GM18858 (cell line): ENCODE measurements around the gene CARNS1.

Experiments used
- ATAC-seq: cut with Tn5 transposase; IDR thresholded peaks from one replicate; pipeline ENCODE4 v1.9.1; 2021; ENCODE audit not compliant: unreplicated experiment

CARNS1 gene

GRCh38 chr11:67415501-67416304 lies at the start of gene CARNS1:
Gene CARNS1, plus strand, starts transcription at chr11:67415678. Its CDS starts 522 bp downstream, at chr11:67416200.
- ATAC-seq = no peak

DNA sequence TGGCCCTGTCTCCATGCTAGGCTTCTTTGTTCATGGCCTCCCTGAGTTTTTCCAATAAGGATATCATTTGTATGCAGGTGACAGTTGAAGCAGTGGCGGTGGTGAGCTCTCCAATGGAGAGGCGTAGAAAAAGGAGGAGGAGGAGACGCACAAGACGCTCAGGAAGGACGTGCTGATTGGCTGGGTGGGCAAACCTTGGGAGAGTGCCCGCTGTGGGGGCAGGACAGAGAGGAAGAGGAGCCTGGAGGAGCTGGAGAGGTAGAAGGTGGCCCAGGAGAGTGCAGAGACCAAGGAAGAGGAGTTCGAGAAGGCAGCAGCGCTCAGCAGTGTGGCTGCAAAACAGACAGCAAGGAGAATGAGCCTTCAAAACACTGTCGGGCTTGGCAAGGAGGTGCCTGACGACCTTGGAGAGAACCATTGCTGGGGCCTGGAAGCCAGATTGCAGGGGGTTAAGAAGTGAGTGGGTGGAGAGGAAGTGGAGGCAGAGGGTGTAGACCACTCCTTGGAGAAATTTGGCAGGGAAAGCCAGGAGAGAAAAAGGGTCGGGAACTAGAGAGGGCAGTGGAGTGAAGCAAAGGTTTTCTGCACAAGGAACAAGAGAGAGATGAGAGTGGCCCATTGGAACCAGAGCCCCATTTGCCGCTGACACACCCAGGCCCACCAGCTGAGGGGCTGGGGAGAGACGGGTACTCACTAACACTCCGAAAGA lies 49.6 kb upstream of the CARNS1 start:
- ATAC-seq = no peak

DNA sequence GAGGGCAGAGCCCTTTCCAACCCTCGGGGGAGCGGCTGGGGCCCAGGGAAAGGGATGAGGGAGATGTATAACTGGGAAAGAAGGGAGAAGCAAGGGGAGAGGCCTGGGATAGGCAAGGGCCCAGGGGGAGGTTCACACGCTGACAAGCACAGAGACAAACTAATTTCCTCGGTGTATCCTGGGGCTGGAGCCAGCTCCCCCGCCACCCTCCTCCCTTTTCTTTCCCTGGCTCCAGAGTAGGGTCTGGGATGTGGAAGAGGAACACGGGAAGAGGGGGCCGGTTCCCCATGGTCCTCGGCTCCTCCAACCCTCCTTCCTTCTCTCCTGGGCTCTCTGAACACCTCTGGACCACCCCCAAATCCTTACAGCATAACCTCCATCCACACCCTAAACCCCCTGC lies 48.9 kb upstream of the CARNS1 start:
- ATAC-seq = no peak

DNA sequence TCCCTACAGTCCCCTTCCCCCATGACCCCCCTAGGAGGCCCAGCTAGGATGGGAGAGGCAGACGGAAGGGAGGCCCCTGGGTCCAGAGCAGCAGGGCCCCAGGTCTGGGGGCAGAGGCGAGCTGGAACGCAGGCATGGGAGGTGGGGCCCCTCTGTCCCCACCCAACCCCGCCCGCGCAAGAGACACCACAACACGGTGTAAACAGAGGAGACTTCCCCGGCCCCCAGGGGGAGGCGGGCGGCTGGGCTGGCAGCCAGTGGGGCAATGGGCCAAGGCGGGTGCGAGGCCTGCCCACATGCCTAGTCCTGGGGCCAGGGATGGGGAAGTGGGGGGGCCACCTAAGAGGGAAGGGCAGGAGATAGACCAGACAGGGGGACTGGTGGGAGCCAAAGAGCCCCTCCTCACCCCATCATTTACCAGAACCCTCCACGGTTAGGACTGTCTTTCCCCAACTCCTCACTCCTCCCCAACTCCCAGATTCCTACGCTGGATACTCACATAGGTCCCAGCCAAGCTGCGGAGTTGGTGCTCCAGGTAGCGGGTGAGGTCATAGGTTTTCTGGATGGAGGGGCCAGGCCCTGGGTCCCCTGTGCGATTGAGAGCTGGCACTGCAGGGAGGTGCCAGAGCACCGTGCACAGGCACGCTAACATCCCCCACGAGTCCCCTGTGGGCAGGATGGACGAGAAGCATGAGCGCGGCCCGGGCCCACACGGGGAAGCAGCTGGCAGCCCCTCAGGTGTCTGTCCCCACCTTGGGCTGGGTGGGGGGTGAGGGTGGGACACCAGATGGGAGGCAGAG lies 48.3 kb upstream of the CARNS1 start:
- ATAC-seq = no peak

GRCh38 chr11:67367761-67368227 lies 47.7 kb upstream of the CARNS1 start:
- ATAC-seq = no peak

DNA sequence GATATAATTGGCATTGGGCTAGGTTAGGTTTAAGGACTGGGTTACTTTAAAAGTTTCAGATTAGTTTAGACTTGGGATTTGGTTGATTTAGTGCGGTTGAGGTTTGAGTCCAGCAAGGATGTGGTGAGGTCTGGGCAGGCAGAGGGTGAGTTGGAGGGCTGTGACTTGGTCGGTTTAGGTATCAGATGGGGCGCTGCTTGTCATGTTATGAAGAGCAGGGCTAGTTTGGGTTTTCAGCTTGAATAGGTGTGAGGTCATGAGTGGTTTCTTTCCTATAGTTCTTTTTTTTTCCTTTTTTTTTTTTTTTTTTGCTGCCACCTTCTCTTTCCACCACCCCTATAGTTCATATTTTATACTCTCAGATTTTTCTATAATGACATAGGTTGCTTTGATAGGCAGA lies 46.9 kb upstream of the CARNS1 start:
- ATAC-seq = peak; percentile 34

DNA sequence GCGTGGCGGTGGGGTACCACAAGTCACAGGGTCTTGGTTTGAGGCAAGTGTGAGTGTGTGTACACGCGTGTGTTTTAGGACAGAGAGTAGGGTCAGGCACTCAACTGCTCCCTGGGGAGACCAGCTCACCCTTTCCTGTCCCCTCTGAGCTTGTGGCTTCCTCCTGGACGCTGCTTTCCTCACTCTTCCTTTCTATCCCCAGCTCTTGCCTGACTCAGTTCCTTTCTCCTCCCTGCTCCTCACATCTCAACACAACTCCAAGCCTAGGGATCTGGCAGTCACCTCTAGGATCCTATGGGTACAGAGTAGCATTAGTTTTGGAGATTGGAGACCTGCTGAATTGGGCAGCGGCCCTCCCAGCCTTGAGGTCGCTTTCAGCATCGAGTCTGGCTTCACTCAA lies 46.2 kb upstream of the CARNS1 start:
- no peak for ATAC-seq

- no peak for ATAC-seq
These were observed 45.6 kb upstream of the CARNS1 start for GRCh38 chr11:67369801-67370284.

- ATAC-seq = no peak
These were observed 45.0 kb upstream of the CARNS1 start for GRCh38 chr11:67370351-67371076.

DNA sequence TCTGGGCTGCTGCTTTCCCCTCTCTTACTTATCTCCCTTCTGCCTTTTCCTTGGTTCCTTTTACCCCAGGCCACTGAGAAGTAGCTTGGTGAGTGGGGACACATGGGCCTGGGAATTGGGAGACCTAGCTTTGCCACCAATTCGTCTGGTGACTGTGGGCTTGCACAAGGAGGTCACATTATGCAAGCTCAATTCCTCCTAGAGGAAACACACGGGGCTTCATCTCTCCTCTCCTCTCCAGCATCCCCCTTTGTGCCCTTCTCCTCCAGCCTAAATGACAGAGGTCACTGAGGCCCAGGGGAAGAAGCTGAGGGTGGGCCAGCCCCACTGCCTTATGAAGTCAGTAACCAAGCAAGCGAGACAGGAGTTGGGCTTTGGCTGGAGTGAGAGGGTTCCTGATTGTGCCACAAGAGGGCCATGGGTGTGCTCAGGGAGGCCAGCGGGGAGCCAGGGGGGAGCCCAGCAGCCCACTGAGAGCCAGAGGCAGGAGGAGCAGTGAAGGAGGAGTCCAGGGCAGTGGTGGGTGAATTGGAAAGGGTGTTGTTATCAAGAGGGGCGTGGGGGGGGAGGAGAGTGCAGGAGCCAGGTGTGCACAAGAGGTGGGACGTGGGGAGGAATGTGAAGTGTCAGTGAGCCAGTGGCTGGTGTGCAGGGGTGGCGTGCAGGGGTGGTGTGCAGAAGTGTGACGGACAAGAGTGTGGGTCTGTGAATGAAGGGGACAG lies 44.1 kb upstream of the CARNS1 start:
- no peak for ATAC-seq

GRCh38 chr11:67371911-67372320 lies 43.6 kb upstream of the CARNS1 start:
- no peak for ATAC-seq

- no peak for ATAC-seq
These were observed 43.0 kb upstream of the CARNS1 start for GRCh38 chr11:67372321-67372992.

- ATAC-seq = no peak
These were observed 42.4 kb upstream of the CARNS1 start, which contains the start of gene CLCF1 for GRCh38 chr11:67372993-67373647. Gene CLCF1, minus strand, starts transcription at chr11:67373598. Its CDS starts 59 bp downstream, at chr11:67373539.

GRCh38 chr11:67373648-67374570 lies 41.6 kb upstream of the CARNS1 start:
- ATAC-seq = no peak

DNA sequence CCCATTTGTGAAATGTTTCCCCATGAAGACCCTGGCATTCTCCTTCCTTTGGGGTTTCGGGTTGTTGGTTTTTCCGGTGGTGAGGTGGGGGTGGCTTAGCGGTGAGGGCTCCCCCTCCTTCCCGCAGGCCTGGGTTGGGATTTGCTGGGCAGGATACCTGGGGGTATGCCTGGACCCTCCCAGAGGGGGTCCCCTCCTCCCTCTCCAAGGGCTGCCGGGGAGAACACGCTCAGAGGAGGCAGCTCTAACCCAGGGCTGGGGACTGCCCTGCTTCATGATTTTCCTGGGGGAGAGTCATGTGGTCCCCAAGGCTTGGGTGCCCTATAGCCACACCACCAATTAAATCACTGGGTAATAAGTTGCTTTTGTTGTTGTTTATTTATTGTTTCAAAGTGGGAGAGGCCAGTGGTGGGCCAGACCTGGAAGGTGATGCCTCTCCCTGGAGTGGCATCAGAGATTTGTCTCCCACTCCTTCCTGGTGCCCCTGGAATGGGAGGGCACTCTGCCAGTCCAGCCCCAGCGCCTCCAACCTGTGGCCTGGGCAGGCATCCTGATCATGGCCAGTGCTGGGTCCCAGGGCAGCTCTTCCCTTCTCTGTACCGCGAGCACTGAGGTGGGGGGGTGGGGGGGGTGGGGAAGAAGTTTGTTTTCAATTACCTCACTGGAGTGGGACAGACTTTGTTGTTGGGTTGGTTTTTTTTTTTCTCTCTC lies 40.8 kb upstream of the CARNS1 start:
- no peak for ATAC-seq

- ATAC-seq = no peak
These were observed 40.0 kb upstream of the CARNS1 start for GRCh38 chr11:67375320-67376055.
